Activated T-cell treated with anti-CD3 and anti-CD28 coated beads for 48 hours (primary cell): ENCODE data around the gene PTP4A1.
A peak's percentile ranks its signal among the peaks of the same experiment; 100 is the strongest.
"Not testable (repeated sequence)": the region's sequence is repeated elsewhere in the genome, so short reads cannot be mapped to it uniquely, and the experiment has no call there.

Source experiments
- DNase-seq: peaks from one replicate; pipeline ENCODE4 v3.0.0-alpha.2; 2020; ENCODE audit warnings: low read depth

Gene PTP4A1

GRCh38 chr6:63582579-63583231, 10.4 kb downstream of the PTP4A1 start:
- DNase-seq: no peak

- no peak for DNase-seq
Observed at GRCh38 chr6:63584125-63584514, 11.8 kb downstream of the PTP4A1 start.

- DNase-seq: no peak
Observed at GRCh38 chr6:63584566-63584965, 12.3 kb downstream of the PTP4A1 start.

- not testable (repeated sequence) for DNase-seq
Observed at GRCh38 chr6:63585652-63586051, 13.4 kb downstream of the PTP4A1 start.

GRCh38 chr6:63589952-63590411, 17.7 kb downstream of the PTP4A1 start:
- no peak for DNase-seq

GRCh38 chr6:63592886-63593285, 20.6 kb downstream of the PTP4A1 start:
- DNase-seq: no peak

GRCh38 chr6:63597141-63598048, 25.1 kb downstream of the PTP4A1 start:
- DNase-seq: no peak

GRCh38 chr6:63598049-63599036, 26.1 kb downstream of the PTP4A1 start:
- DNase-seq: peak; percentile 58

- DNase-seq: no peak
Observed at GRCh38 chr6:63599243-63599642, 27.0 kb downstream of the PTP4A1 start.

- no peak for DNase-seq
Observed at GRCh38 chr6:63600136-63600535, 27.9 kb downstream of the PTP4A1 start.

GRCh38 chr6:63609231-63609630, 37.0 kb downstream of the PTP4A1 start:
- DNase-seq: no peak

GRCh38 chr6:63610944-63611343, 38.7 kb downstream of the PTP4A1 start:
- no peak for DNase-seq

- DNase-seq: no peak
Observed at GRCh38 chr6:63611560-63611959, 39.3 kb downstream of the PTP4A1 start.

- no peak for DNase-seq
Observed at GRCh38 chr6:63615590-63615989, 43.3 kb downstream of the PTP4A1 start.
